Endometrial microvascular endothelial cells (primary cell): ENCODE results near the gene RPTOR. TPM values are rescaled to one million over a fixed set of nuclear protein-coding genes. Genes with fewer than 3 reads are reported as not detected.

Experiments
- in situ Hi-C: cut with HindIII; loops from 2 replicates; pipeline ENCODE4 v1.10.0; 2017; ENCODE audit warnings: low sequenced_read_pairs, low pct_unique_long_range_greater_than_20kb; ENCODE audit errors: inconsistent ontology term
- total RNA-seq: library from RNA; depleted of rRNA; stranded (reverse); fragments of >200 nt; gene quantifications from one replicate; pipeline ENCODE4 v1.2.3, GENCODE V29; 2015; ENCODE audit errors: inconsistent ontology term

RPTOR gene
- total RNA-seq, 1 donor from 2014 or later = 28.2 TPM

DNA sequence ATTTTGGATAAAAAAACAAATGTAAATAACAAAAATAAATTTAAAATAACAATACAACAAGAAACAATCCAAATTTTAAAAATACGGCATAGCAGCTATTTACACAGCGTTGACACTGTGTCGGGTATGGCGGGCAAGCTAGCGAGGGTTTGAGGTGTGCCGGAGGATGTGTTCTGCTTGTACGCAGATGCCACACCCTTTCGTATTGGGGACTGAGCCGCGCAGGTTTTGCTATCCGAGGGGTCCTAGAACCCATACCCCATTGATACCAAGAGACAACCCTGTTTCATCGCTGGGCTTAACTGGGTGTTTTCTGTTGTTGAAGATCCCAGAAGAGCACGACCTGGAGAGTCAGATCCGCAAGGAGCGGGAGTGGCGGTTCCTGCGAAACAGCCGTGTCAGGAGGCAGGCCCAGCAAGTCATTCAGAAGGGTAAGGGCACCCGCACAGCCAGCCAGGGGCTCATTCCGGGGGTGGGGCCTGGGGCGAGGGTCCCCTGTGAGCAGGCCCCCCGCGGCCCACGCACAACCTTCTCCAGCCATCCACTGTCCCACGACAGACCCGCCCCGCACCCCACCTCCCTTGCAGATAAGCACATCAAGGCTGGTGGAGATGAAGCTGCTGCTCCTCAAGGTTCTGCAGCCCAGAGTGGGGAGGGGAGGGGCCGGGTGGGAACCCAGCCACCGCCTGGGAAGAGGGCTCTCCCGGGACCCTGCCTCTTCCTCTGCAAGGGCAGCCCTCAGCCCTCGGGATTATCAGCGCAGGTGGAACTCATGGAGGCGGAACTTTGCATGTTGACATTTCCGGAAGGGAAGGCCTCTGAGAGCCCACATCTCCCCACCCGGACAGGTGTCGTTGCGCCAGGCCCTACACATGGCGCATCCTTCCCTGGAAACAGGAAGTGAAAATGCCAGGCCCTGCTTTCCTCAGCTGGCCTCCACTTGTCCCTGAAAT lies 395.8 kb downstream of the RPTOR start:
- in situ Hi-C loops = no loop called here

DNA sequence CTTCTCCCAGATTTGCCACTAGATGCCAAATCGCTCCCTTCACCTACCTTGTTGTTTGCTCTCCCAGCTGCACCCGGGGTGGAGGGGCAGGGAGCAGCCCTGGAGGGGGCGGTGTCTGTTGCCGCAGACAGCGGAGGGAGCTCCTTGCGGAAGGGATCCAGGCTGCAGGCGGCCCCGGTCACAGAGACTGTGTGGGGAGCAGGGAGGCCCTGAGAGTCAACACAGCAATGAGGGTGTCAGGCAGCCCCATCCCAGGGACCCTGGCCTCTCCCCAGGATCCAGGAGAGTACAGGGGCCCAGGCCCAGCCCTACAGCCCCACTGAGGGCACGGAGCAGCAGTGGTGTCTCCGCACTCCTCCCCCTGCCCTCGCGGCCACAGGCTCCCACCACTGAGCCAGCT lies 396.5 kb downstream of the RPTOR start:
- in situ Hi-C loops = no loop called here

DNA sequence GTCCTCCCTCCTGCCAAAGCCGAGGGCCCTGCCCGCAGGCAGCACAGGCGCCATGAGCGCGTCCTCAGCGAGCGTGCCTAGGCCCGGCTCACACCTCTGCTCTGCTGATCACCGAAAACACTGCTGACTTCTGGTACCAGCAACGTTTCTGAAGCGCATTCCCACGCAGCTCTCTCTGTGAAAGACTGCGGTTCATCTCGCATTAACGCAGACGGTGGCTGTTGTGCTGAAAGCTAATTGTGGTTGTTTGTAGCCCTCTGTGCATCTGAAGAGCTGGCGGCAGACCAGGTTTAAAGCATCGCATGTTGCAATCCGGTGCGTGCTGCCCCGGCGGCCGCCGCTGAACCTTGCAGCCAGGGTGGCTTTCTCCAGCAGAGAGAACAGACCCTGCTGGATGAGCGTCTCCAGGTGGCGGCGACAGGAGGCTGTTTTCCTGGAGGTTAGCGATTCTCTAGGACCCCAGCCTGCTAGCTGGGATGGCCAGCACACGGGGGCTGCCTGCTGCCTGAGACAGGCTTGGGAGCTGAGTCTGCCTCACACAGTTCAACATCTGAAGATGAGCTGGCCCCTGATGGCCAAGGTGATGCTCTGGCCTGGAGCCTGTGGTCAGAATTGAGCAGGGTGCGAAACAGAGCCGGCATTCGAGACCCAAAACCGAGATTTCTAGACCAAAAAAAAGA lies 397.2 kb downstream of the RPTOR start:
- in situ Hi-C loops = no loop called here

DNA sequence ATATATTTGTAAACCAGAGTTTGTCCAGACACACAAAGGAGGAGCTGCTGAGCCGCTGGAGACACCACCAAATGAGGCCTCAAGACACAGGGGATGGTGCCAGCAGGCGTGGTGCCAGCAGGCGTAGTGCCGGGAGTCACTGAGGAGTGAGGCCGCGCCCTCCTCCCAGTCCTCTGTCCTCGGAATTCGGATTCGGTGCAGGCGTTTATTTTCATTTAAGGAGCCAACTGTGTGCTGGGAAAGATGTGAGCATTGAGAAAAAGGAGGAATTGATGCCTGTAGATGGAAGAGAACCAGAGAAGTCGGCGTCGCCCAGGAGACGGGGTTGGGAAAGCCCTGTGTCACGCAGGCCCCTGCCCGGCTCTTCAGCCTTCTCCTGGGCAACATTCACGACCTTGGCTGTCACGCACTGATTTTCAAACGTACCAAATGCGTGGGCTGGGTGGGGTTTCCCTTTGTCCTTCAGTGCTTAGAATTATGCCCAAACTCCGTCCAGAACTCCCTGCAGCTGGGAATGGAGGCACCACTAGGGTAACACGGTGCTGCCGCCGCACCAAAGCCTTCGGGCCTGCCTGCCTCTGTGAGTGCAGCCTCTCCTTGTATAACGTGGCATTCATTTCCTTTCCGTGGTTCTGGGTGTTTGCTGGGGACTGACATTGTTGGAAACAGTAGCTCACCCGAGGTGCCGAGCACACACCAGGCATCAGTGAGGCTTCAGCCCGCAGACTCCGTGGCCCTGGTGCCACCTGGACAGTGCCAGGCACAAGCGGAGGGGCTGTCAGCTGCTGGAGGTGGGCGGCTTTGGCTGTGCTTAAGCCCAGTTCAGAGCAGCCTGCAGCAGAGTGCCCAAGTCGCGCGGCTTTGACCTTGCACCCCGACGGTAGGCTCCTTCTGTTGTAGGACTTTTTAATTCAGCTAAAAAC lies 398.0 kb downstream of the RPTOR start:
- in situ Hi-C loops = no loop called here

DNA sequence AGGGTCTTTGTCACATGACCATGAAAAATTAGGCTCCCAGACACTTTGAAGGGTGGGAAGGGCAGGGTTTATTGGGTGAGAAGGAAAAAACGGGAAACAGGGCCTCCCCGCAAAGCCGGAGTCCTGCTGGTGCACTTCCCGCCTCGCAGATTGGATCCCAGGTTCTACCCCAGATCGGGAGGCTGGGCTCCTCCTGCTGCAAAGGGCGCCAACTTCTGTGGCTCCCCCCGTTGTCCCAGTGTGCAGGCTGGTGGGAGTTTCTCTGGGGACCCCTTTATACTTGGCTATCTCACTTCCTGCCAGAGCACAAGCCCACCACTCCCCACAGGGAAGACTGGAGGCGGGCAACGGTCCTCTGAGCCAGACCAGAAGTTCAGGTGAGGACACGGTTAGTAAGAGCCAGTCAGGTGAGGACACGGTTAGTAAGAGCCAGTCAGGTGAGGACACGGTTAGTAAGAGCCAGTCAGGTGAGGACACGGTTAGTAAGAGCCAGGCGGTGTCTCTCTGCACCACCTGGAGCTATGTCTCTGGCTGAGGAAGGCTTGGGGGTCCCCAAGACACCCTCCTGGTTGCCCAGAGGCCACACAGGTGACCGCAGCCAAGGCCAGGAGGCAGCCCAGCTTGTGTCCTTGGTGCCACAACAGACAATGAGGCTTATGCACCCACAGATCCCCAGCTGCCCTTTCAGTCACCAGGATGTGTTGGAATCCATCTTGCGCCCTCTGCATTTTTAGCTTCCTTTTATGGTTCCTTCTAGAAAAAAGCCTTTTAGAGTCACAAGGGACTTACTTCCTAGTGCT lies 398.9 kb downstream of the RPTOR start:
- in situ Hi-C loops = no loop called here

DNA sequence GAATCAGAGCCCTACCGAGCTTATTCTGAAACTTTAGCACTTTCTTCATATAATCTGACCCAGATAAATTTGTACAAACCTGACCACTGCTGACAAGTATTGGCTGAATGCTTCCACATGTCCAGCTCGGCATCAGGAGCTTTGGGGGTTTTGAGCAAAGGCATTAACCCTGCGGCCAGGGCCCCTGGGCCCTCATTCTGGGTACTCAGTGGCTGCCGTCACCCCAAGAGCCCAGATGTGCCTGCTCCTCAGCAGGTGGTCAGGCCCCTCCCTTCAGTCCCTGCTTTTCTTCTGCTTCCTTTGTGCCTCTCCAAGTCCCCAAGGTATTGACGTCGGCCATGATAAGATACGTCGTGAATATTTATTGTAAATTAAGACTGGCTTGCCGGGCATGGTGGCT lies 399.7 kb downstream of the RPTOR start:
- in situ Hi-C loops = no loop called here

DNA sequence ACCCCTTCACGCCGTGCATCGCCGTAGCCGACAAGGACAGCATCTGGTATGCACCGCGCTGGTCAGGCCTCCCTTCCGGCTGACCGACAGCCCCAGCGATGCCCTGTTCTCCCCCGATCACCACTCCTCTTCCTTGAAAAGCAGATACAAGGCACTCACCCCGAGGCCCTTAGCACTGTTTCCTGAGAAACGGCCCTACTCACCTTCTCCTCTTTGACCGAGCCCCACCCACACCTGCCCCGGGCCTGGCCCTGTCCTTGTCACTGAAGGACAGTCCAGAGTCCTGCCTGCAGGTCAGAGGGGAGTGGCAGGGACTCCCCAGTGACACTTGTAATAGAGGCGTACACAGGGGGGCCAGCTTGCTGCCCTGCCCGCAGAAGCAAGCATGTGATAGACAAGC lies 401.1 kb downstream of the RPTOR start:
- in situ Hi-C loops = no loop called here

DNA sequence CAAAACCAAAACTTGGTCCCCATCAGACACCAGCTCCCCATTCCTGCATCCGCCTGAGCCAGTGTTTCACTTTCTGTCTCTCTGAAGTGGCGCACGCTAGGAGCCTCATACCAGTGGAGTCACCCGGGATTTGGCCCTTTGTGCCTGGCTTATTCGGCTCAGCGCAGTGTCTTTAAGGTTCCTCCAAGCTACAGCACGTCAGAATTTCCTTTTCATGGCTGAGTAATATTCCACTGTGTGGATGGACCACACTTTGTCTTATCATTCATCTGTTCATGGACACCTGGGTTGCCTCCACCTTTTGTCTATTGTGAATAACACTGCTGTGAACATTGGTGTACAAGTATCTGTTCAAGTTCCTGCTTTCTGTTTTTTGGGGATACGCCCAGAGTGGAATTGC lies 401.8 kb downstream of the RPTOR start:
- in situ Hi-C loops = no loop called here

DNA sequence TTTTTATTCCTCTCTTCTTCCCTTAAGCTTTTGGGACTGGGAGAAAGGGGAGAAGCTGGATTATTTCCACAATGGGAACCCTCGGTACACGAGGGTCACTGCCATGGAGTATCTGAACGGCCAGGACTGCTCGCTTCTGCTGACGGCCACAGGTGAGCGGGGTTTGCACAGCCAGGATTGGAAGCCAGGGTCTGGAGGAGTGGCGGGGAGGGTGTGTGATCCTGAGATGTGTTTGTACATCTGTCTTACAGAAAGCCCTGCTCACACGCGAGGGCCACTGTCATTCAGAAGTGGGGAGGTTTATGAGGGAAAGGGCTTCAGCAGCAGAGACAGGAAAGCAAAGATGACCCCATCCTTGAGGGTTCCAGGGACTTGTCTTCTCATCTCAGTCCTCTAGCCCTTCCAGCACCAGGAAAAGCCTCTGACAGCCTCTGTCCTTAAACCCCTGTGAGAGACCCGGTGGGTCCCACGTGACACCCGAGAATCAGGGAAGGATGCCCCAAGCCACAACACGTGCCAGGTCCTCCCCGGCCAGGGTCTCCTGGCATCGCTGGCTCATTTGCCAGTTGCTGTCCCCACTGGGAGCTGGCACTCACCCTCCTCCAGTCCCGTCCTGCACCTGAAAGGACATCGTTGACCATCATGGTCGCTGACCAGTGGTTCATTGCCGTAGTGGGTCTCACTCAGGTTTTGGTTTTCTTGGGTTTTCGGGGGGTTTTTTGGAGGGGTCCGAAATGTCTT lies 402.7 kb downstream of the RPTOR start:
- in situ Hi-C loops = no loop called here

DNA sequence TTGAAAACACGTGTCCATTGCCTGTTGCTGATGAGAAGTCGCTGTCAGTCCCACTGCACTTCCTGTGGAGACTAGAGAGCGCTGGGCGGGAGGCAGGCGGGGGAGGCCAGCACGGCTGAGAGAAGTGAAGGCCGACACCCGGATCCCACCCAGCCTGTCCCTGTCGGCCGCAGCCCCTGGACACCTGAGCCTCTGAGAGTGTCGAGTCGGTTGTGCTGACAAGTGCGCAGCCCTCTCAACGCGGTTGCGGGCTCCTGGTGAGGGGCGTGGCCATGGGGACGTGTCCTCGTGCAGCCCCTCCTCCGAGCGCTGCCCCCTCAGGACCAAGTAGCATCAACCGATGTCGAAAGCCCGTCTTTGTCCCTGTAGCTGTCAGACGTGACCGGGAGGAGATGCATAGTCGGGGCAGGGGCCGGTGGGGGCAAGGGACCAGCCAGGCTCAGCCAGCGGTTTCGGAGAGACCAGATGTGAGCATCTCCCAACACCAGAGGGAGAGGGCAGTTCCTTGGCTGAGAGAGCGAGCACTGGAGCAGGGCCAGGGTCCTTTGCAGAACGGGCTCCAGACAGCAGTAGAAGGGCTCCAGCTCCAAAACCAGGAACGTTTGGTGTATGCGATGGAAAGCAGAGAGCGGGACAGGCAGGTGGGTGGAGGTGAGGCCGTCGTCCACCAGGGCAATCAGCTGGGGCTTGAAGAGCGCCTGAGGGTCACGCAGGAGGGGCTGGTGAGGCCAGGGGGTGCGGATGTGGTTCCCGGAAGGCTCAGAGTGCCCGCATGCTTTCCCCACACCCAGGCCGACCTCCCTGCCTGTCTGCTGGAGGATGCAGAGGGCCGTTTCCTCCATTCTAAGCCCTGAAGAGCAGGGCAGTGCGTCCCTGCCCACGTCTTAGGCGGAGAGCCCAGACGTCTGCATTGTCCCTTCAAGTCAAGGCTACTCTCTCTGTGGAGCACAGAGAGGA lies 403.7 kb downstream of the RPTOR start:
- in situ Hi-C loops = no loop called here

DNA sequence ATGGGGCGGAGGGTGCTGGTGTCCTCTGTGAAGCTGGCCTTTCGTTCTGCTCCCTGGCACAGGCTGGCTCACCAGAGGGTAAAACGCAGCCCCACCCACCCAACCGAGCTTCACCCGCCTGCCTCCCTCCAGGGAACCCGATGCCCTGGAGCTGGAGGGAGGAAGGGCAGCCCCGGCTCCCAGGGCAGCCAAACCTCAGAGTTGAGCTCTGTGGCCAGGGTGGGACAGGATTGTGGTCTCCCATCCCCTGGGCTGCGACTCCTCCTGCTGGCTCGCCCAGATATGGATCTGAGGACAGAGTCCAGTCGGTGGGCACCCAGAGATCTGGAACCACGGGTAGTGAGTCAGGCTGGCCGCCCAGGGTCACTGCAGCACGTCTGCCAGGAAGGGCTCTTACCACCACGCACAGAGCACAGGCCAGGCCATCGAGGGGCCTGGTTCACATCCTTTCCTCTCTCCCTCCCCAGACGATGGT lies 404.4 kb downstream of the RPTOR start:
- in situ Hi-C loops = no loop called here

DNA sequence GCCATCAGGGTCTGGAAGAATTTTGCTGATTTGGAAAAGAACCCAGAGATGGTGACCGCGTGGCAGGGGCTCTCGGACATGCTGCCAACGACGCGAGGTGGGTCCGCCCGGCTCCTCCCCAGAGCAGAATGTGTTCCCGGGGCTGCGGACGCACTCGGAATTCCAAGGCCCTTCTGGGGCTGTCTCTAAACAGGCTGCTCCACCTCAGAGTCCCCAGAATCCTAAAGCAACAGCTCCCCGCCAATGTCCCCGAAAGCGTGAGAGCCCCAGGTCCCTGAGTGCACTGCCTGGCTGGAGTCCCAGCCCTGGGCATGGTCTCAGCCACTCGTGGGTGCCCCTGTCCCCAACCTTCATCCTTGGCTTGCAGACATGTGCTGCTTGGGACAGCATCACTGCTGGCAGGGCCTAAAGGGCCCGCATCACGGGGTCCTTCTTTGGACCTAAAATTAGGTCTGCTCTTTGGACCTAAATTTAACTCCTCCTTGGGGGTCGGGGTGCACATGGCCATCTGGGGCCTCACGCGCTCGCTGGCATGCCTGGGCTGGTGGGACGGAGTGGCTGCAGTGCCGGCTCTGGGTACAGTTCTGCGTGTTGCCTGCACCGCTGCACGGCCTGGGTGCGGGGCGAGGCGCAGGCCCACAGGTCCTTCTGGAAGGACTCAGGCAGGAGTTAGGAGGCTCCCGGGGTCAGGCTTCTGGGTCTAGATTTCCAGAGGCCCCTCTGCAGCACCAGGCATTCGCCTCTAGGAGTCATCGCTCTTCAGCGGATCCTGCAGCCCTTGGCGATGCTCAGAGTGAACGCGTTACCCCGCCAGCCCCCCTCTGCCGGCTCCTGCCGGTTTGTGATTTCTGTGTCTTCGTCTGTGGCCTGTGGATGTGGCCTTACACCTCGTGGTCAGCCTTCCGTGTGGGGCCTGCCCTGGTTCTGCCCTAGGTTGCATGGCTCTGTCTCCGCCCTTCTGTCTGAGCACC lies 405.1 kb downstream of the RPTOR start:
- in situ Hi-C loops = no loop called here

DNA sequence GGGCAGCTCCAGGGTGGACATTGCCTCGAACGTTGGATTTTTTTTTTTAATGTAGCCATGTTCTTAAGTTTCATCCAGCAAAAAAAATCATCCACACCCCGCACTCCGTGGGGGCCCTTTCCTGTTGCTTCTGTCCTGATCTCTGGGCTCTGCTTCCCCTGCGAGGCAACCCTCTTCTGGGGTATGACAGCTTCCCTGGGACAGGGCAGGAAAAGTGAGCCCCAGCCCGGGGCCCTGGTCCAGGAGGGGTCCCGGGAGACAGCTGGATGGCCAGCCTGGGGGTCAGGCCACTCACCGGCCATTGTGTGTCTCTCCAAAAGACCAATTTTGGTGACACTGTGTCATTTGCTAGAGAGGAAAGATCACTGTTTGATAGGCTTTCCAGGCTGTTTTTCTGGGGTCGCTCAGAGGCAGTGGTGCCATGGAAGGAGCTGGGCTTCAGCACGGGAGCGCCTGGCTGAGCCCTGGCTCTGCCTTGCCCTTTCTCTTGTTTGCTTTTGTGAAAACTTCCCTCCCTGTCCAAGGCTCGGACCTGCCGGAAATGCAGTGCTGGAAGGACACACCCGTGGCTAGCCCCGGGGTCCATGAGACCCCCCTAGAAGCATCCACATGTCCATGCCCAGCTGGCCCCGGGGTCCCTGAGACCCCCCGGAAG lies 406.0 kb downstream of the RPTOR start:
- in situ Hi-C loops = no loop called here

DNA sequence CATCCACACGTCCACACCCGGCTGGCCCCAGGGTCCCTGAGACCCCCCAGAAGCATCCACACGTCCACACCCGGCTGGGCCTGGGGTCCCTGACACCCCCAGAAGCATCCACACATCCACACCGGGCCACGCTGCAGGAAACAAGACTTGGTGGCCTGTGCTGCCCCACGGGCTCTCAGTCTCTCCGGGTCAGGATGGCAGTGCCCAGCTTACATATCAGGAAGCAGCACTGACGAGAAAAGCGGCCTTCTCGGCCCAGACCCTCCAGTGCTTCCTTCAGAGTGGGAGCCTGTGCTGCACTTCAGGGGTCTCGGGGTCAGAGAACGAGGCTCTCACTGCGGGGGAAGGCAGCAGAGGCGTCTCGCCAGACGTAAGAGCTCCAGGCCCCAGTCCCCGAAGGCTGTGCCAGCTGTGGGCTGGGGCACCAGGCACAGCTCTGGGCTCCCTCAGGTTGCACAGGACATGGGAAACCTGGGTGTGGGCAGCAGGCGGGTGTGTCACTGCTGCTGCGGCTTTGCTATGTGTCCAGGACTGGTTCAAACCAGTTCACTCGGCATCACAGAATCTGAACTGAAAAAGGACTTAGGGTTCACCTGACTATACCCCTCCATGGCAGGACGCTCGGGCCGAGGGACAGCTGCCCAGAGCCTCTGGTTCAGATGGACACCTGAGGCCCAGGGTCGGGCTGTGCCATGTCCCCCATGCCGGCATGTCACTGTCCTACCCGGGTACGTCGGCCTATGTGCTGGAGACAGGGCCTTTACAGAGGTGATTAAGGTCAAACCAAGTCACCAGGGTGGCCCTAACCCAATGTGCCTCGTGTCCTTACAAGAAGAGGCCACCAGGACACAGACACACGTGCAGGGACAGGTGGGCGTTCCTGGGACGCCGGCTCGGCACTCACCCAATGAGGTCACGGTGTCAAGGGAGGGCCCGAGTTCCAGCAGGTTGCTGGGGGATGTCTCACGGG lies 406.8 kb downstream of the RPTOR start:
- in situ Hi-C loops = no loop called here
